ENCODE measurements around the gene MTOR.

DNA sequence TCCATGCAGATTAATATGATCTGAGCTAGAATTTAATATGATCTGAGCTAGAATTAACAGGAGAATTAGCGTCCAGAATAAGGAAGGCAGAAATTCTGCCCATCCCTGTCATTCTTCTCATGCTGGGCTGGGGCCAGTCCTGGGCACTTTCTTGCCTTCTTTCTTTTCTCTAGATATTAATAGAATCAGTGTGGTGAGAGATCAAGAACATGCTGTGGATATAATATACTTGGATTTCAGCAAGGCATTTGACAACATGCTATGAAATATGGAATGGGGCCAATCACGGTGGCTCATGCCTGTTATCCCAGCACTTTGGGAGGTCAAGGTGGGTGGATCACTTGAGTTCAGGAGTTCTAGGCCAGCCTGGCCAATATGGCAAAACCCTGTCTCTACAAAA, 28.7 kb upstream of the MTOR start:
- TF ChIP-seq, protein P1, sequence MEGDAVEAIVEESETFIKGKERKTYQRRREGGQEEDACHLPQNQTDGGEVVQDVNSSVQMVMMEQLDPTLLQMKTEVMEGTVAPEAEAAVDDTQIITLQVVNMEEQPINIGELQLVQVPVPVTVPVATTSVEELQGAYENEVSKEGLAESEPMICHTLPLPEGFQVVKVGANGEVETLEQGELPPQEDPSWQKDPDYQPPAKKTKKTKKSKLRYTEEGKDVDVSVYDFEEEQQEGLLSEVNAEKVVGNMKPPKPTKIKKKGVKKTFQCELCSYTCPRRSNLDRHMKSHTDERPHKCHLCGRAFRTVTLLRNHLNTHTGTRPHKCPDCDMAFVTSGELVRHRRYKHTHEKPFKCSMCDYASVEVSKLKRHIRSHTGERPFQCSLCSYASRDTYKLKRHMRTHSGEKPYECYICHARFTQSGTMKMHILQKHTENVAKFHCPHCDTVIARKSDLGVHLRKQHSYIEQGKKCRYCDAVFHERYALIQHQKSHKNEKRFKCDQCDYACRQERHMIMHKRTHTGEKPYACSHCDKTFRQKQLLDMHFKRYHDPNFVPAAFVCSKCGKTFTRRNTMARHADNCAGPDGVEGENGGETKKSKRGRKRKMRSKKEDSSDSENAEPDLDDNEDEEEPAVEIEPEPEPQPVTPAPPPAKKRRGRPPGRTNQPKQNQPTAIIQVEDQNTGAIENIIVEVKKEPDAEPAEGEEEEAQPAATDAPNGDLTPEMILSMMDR (conservative IDR thresholded peaks at IDR 0.05 in 1 of 2, IDR thresholded peaks at IDR 0.05 in 1 of 2; ENCODE audit: extremely low read depth in 1 of 2, insufficient read depth in 1 of 2, low read depth in 1 of 2, low read length in 2 of 2), result no peak
- no peak for TF ChIP-seq EZH2 (IDR thresholded peaks at IDR 0.05; ENCODE audit: borderline replicate concordance, low read length)

Data from mammary epithelial cell (primary cell).